ENCODE measurements around the gene RBMY1J. TPM values are rescaled to one million over a fixed set of nuclear protein-coding genes. Genes with fewer than 3 reads are reported as not detected.
"Not testable (repeated sequence)": the region's sequence is repeated elsewhere in the genome, so short reads cannot be mapped to it uniquely, and the experiment has no call there.

The RBMY1J gene
- polyA plus RNA-seq (2011; rRNA removed): not detected in 2 replicates
- not detected in 2 replicates for polyA plus RNA-seq (2012; cell fraction: cytosol; rRNA removed)
- not detected in 2 replicates for polyA plus RNA-seq (2012; cell fraction: nucleus; rRNA removed)
- polyA plus RNA-seq (2017; fragmentation: RNase III; extraction: RNeasy Plus Mini Kit Qiagen cat#74134 plus additional on column Dnase treatment): not detected in 3 replicates
- not detected in 2 replicates for polyA minus RNA-seq (2011; rRNA and poly(A)+ RNA removed)

GRCh38 chrY:22403110-22403509 lies at the start of gene RBMY1J:
Gene RBMY1J, plus strand, starts transcription at chrY:22403410. Its CDS starts 2,038 bp downstream, at chrY:22405448.
- DNase-seq (ENCODE audit: low read depth in 1 of 2, low spot score in 1 of 2); H3K9me3 ChIP-seq; POLR2A ChIA-PET; ATAC-seq; H3K27ac ChIP-seq; CTCF ChIA-PET; FAIRE-seq; H3K4me3 ChIP-seq; H3K4me1 ChIP-seq; H3K4me2 ChIP-seq: not testable (repeated sequence)
- no CpG with 5 or more reads among the region's 26 CpGs for WGBS (ENCODE audit: missing lambda C conversion rate)

- Histone ChIP-seq H3K9me3 (no peaks in the 10 kb centered on the region), H3K4me1 (no peaks in the 10 kb centered on the region), H3K4me2 (no peak overlapping the region), H3K4me3 (no peak overlapping the region), H3K27ac (no peak overlapping the region)
- TF ChIP-seq HMGXB4 (CRISPR knock-in tag; IDR thresholded peaks at IDR 0.05; ENCODE audit: borderline replicate concordance) (no peak), CHD2 (IDR thresholded peaks at IDR 0.05; ENCODE audit: low read length, partially characterized antibody) (no peak), SMC3 (IDR thresholded peaks at IDR 0.05) (no peak), HDAC2 (IDR thresholded peaks at IDR 0.05) (no peak), ZC3H11A (IDR thresholded peaks at IDR 0.05) (no peak), FOXS1 (CRISPR knock-in tag; IDR thresholded peaks at IDR 0.05) (no peak), RFX5 (IDR thresholded peaks at IDR 0.05) (no peak), HES2 (IDR thresholded peaks at IDR 0.05) (no peak), MAFK (IDR thresholded peaks at IDR 0.05; ENCODE audit: partially characterized antibody) (no peak), HOXB5 (CRISPR knock-in tag; IDR thresholded peaks at IDR 0.05) (no peak), RCOR1 (IDR thresholded peaks at IDR 0.05; ENCODE audit: low read depth, low read length) (no peak), ZSCAN20 (CRISPR knock-in tag; IDR thresholded peaks at IDR 0.05) (no peak), MYC (IDR thresholded peaks at IDR 0.05; ENCODE audit: borderline replicate concordance, low read length) (no peak), EHF (CRISPR knock-in tag; IDR thresholded peaks at IDR 0.05) (no peak), KDM1A (IDR thresholded peaks at IDR 0.05; ENCODE audit: low read depth) (no peak), CBX8 (IDR thresholded peaks at IDR 0.05) (no peak), PBX3 (IDR thresholded peaks at IDR 0.05) (no peak)
- ChIA-PET CTCF (no interaction called here), POLR2A (no interaction called here)
- FAIRE-seq (no peak), DNase-seq (ENCODE audit: low read depth in 1 of 2, low spot score in 1 of 2) (no peak), ATAC-seq (no peak)
- WGBS (ENCODE audit: missing lambda C conversion rate): 6% methylated on average over 3 of the region's 14 CpGs
Observed at GRCh38 chrY:22367416-22367815, 35.8 kb upstream of the RBMY1J start.

GRCh38 chrY:22370623-22371022 lies 32.6 kb upstream of the RBMY1J start:
- ChIA-PET POLR2A (no interaction called here), CTCF (no interaction called here)
- Histone ChIP-seq H3K4me3 (no peak overlapping the region), H3K27ac (no peak overlapping the region), H3K9me3 (no peaks in the 10 kb centered on the region), H3K4me1 (no peaks in the 10 kb centered on the region), H3K4me2 (no peak overlapping the region)
- peak in 1 of 2 experiments; percentile 1 for DNase-seq (ENCODE audit: low read depth in 1 of 2, low spot score in 1 of 2)
- FAIRE-seq: no peak
- ATAC-seq: no peak
- TF ChIP-seq USF2 (IDR thresholded peaks at IDR 0.05): no peak
- TF ChIP-seq KDM1A (IDR thresholded peaks at IDR 0.05; ENCODE audit: low read depth): no peak
- TF ChIP-seq RCOR1 (IDR thresholded peaks at IDR 0.05; ENCODE audit: low read depth, low read length): no peak
- no peak for TF ChIP-seq EP300 (IDR thresholded peaks at IDR 0.05)
- TF ChIP-seq ELK1 (IDR thresholded peaks at IDR 0.05; ENCODE audit: low read depth, low read length): no peak
- TF ChIP-seq CHD4 (IDR thresholded peaks at IDR 0.05; ENCODE audit: borderline replicate concordance): no peak
- TF ChIP-seq CHD2 (IDR thresholded peaks at IDR 0.05; ENCODE audit: low read length, partially characterized antibody): no peak
- TF ChIP-seq ZNF302 (CRISPR knock-in tag; IDR thresholded peaks at IDR 0.05): no peak
- TF ChIP-seq ESRRA (IDR thresholded peaks at IDR 0.05; ENCODE audit: borderline replicate concordance, low read length): no peak
- no peak for TF ChIP-seq HMGXB4 (CRISPR knock-in tag; IDR thresholded peaks at IDR 0.05; ENCODE audit: borderline replicate concordance)
- TF ChIP-seq PHF8 (IDR thresholded peaks at IDR 0.05; ENCODE audit: borderline replicate concordance, low read depth): no peak
- TF ChIP-seq E2F6 (IDR thresholded peaks at IDR 0.05; ENCODE audit: borderline replicate concordance, low read depth): no peak
- TF ChIP-seq HOXB13 (CRISPR knock-in tag; IDR thresholded peaks at IDR 0.05; ENCODE audit: low read depth): no peak
- no peak for TF ChIP-seq CBX8 (IDR thresholded peaks at IDR 0.05)
- TF ChIP-seq TFCP2L1 (CRISPR knock-in tag; IDR thresholded peaks at IDR 0.05): no peak
